Ishikawa (cell line): Measurements from ENCODE around the gene HOXC4.

Experiments used
- CEBPB ChIP-seq: IDR thresholded peaks from 2 replicates; pipeline ENCODE4 v1.6.1; 2012
- CREB1 ChIP-seq: IDR thresholded peaks from 2 replicates; pipeline ENCODE4 v1.6.1; 2012; ENCODE audit warnings: low read depth
- EGR1 ChIP-seq: IDR thresholded peaks from 2 replicates; pipeline ENCODE4 v1.6.1; 2012
- EP300 ChIP-seq: IDR thresholded peaks from 2 replicates; pipeline ENCODE4 v1.6.1; 2012; ENCODE audit warnings: borderline replicate concordance
- FOXM1 ChIP-seq: IDR thresholded peaks from 2 replicates; pipeline ENCODE4 v1.6.1; 2012; ENCODE audit warnings: low read depth, borderline replicate concordance
- MAX ChIP-seq: IDR thresholded peaks from 2 replicates; pipeline ENCODE4 v1.6.1; 2012
- NFIC ChIP-seq: IDR thresholded peaks from 2 replicates; pipeline ENCODE4 v1.6.1; 2012
- RAD21 ChIP-seq: IDR thresholded peaks from 2 replicates; pipeline ENCODE4 v1.6.1; 2012; ENCODE audit warnings: low read depth
- REST ChIP-seq: IDR thresholded peaks from 2 replicates; pipeline ENCODE4 v1.6.1; 2012; ENCODE audit warnings: low read depth, mild to moderate bottlenecking
- TAF1 ChIP-seq: IDR thresholded peaks from 2 replicates; pipeline ENCODE4 v1.6.1; 2012; ENCODE audit warnings: low read depth, mild to moderate bottlenecking
- TCF12 ChIP-seq: IDR thresholded peaks from 2 replicates; pipeline ENCODE4 v1.6.1; 2012; ENCODE audit warnings: low read depth
- TEAD4 ChIP-seq: IDR thresholded peaks from 2 replicates; pipeline ENCODE4 v1.6.1; 2012
- USF1 ChIP-seq: IDR thresholded peaks from 2 replicates; pipeline ENCODE4 v1.6.1; 2012
- YY1 ChIP-seq: IDR thresholded peaks from 2 replicates; pipeline ENCODE4 v1.6.1; 2012; ENCODE audit warnings: low read depth
- ZBTB7A ChIP-seq: IDR thresholded peaks from 2 replicates; pipeline ENCODE4 v1.6.1; 2012; ENCODE audit warnings: low read depth

Gene HOXC4

DNA sequence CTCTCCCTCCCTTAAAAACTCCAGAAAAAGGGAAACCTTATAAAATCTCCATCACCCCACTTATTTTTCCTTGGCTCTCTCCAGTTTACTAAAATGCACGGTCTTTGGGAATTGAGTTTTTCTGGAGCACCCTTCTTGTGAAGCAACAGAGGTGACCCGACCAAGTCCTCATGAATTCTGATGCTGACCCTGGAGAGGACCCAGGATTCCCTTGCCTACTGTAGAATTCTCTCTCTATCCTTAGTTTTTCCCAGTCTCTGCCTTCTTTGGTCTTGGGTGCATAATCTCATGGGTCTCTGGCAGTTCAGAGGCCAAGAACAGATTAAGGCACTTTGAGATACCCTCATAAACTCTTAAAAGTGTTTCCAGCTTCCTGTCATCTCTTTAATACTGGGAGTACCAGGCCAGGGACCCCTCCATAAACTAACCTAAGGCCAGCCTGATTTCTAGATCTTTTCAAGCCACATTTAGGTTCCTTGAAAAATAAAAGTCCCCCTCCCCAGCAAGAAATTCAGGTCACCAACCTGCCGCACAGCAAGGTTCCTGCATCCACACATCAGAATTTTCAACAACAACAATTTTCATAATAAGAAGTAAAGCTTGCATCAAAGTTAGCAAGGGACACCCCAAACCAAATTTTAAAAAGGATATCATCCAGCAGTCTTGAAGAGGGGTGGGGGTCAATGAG is 5.1 kb upstream of the HOXC4 start:
- TF ChIP-seq EP300: no peak
- no peak for TF ChIP-seq REST
- TF ChIP-seq TEAD4: no peak
- TF ChIP-seq YY1: no peak
- TF ChIP-seq CEBPB: no peak
- TF ChIP-seq EGR1: no peak
- TF ChIP-seq CREB1: no peak
- TF ChIP-seq TAF1: no peak
- no peak for TF ChIP-seq ZBTB7A
- TF ChIP-seq NFIC: no peak
- TF ChIP-seq MAX: no peak
- no peak for TF ChIP-seq FOXM1
- TF ChIP-seq USF1: no peak
- TF ChIP-seq RAD21: no peak
- no peak for TF ChIP-seq TCF12

GRCh38 chr12:54049108-54049507 is 4.5 kb upstream of the HOXC4 start:
- TF ChIP-seq MAX (no peak), EGR1 (no peak), USF1 (no peak), NFIC (no peak), CEBPB (no peak), YY1 (no peak), RAD21 (no peak), EP300 (no peak), TCF12 (no peak), REST (no peak), TAF1 (no peak), FOXM1 (no peak), CREB1 (no peak), TEAD4 (no peak), ZBTB7A (no peak)

DNA sequence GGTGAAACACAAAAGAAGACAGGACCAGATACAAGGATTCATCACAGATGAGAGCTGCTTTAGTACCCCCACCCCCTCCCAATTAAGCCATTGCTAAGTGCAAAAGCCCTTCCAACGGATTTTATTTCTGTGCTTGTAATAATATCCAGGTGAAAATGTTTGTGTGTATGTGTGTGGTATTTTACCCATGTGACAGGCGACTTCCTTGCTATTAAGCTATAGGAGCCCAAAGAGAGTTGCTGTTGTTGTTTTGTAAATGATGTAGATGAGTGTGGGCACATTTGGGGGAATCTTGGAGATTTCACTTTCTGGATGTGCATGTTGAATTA is 3.2 kb upstream of the HOXC4 start:
- TF ChIP-seq MAX (no peak), RAD21 (no peak), NFIC (no peak), CEBPB (no peak), ZBTB7A (no peak), CREB1 (no peak), USF1 (no peak), EGR1 (no peak), TAF1 (no peak), REST (no peak), YY1 (no peak), TCF12 (no peak), TEAD4 (no peak)
